CD4-positive, alpha-beta T cell treated with Interleukin-17A for 1 hour (primary cell): Measurements from ENCODE around the gene FNDC3B.
"Not testable (repeated sequence)": the region's sequence is repeated elsewhere in the genome, so short reads cannot be mapped to it uniquely, and the experiment has no call there.

Source experiments
- DNase-seq: peaks from one replicate; pipeline ENCODE4 v3.0.0-alpha.2; 2020

Gene FNDC3B

DNA sequence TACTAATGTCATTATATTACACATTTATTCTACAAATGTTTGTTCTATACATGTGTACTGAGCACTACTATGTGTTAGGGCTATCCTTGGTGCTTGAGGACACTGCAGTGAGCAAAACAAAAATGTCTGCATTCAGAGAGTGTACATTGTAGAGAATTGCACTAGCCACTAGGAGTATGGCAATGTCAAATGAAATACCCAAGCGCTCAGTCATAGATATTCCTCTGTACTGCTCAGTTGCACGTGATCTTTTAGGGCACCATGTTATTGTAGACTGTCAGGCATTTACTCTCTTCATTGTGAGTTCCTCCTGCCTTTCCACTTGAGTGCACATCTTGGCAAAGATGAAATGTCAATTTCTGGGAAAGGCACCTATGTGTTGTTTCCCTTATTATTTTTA, 36.8 kb downstream of the FNDC3B start:
- DNase-seq, result no peak

DNA sequence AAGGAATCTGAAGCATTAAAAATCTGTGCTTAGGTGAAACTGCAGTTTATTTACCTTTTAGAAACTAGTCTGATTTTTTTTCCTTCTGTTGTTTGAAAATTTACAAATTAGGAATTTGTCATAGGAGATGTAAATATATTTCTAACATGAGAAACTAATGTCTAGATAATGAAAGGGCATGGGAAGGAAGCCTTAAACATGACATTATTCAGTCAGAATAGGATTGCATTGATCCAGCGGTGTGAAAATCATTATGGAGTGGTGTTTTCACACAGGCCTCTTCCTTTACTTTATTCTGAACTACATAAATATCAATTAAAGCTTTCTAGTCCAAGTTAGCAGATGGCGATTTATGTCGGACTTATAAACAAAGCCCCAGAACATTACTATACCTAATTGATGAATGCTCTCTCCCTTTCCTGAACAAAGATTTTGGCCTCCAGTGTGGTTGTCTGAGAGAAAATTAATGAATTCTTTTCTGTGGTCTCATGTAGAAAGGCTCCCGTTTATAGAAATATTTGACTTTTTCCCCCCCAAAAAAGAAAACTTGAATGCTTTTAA, 37.9 kb downstream of the FNDC3B start:
- no peak for DNase-seq

DNA sequence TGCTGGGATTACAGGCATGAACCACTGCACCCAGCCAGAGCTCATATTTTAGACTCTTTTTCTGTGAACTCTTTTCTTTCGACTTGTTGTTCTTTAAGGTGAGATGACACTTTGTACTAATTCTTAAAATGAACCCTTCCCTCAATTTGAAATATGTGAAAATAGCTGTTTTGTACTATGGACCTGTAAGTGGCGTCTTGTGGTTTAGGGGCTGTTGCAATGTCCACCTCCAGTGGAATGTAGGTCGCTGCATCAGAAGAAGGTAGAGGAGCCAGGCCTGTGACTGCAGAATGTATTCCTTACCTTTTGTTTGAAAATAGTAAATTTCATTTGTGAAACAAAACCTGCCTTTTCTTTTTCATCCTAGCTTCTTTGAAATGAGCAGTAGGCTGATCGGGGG, 38.9 kb downstream of the FNDC3B start:
- no peak for DNase-seq

DNA sequence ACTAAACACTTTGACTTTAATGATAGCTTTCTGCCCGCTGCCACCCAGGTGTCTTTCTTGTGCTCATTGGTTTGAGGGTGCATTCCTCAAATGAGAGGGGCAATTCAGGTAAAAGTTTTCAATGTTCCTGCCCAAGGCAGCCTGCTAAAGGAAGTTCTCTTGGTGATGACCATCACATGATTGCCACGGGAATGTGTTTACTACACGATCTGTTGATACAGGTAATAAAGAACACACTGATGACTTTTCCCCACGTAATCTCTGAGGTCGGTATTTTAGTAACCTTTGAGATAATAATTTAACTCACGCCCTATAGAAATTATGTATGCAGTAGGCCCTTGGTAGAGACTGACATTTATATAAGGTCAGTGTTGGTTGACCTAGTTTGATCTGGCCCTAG, 39.3 kb downstream of the FNDC3B start:
- DNase-seq, result no peak

DNA sequence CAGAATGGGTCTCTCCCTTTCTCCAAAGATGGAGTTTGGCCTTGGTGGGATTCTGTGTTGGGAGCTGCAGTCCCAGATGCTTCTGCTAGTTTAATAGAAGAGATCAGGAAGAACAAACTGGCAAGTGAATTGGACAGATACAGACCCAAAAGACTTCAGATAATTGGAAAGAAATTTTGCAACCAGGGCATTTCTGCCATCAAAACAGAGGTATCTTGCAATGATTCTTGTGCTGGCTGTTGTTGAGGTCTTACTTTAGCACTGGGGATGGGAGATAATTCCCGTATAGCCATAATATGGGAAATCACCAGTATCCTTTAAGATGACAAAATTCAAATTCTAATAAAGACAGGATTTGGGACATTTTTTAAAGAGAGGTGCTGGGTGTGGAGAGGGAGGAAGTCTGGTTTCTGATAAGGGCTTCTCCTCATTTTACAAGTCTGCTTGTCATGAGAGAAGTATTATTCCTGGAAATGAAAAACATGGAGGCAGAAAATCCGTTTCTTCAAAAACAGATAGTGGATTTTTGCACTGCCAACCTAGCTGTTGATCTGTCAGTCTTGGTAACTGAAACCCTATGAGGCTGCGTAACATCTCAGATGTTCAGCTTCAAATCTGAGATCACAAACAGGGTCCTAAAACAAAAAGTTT, 40.1 kb downstream of the FNDC3B start:
- no peak for DNase-seq

DNA sequence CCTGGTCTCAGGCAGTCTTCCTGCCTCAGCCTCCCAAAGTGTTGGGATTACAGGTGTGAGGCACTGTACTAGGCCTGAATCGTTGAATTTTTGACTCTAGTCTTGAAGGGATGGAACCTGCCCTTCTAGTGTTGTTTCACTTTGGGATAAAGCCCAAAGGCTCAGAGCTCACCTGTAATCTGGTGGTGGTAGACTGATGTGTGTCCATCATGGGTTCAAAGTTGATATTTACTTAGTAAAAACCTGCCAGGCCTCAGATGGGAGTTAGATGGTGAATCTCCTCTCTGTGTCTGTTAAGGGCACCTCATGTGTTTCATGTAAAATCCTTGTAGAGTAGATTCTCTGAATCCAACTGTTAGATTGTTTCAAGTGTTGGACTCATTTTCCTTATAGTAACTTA, 41.1 kb downstream of the FNDC3B start:
- DNase-seq, result no peak

DNA sequence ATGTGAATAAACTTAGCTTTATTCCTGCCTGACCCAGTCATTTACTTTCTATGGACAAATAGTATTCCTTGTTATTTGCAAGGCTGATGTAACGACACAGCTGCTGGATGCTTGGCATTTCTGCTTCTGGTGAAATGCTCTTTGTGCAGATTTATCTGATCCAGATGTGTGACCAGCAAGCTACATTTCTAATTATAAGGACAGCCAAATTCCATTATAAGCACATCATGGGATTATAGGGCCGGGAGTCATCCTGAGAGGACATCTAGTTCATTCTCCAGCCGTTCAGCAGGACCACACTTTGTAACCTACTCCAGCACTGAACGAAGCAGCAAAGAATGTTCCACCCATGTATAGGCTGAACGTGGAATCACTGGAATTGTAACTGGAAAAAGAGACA, 42.9 kb downstream of the FNDC3B start:
- no peak for DNase-seq

DNA sequence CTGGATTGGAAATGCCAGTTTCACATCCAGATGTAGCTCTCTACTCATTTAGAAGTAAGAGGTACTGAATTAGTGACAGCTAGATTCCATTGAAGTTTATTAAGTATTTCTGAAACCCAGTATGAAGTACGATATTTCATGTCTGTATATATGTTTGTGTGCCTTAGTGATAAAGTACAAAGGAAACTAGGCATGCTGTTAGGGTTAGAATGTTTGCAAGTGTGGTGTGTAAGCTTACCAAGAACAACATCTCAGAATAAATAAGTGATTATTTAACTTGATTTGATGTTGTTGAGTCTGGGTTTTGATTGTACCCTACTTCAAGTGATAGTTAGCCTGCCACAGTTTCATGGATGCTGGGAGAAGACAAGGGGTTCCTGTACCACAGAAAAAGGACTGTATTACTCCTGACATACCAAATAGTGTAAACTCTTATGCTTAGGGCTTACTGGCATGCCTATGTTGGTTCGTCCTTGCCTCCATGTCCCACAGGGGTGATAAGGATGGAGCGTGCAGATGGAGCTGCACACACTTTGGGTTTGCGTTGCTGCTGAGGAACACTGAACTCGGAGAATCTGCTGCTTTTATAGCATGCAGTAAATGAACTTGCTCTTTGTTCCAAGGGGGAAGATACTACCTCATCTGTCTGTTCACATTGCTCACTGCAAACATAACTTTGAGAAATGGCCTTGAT, 43.6 kb downstream of the FNDC3B start:
- no peak for DNase-seq

DNA sequence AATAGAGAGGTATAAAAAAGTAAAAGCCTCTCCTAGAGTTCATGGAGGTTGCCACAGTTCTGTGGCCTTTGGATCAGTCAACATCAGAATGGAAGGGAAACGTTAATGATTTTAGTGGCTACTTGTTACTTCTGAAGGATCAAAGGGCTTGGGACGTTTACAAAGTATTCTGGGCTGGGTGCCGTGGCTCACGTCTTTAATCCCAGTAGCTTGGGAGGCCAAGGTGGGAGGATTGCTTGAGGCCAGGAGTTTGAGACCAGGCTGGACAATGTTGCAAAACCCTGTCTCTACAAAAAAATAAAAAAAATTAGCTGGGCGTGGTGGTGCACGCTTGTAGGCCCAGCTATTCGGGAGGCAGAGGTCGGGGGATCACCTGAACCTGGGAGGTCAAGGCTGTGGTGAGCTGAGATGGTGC, 44.6 kb downstream of the FNDC3B start:
- no peak for DNase-seq

DNA sequence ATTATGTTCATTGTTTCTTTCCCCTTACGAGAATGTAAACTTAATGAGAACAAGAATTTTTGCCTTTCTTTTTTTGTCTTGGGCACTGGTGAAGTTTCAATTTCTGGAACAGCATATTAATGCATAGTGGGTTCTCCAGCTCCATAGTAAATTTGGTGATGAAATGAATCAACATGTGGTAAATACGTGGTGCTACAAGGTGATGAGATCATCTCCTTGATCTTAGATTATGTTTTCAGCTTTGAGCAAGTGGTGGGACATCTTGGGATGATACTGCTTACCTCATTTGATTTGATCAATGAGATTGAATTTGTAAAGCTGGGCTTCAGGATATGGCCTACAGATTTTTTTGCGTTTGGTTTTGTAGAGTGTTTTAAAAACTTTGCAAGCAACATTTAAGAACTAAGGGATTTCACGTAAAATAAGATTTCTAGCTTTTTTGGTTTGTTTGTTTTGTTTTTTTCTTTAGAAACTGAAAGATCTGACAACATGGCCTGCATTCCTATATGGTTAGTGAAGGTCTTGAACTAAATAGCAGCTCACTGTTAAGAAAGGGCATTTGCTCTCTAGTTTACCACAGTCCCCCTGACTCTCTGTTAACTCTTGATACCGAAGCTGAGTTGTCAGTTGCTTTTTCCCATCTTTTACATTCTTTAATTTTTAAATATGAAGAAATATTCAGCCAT, 45.6 kb downstream of the FNDC3B start:
- no peak for DNase-seq

DNA sequence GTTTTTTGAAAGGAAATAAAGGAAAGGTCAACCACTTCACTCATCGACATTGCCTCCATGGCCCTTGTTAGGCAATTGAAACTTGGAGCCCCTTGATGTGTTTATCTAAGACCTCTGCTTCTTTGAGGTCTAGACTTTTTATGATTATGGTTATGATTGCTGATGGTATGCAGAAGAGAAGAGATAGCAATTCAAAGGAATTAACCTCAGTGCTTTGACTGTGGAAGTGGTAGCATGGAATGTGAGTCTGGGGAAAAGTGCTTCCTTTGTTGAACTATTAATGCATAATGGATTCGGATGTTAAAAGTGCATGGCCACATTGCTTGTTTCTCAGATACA, 46.1 kb downstream of the FNDC3B start:
- DNase-seq, result no peak

DNA sequence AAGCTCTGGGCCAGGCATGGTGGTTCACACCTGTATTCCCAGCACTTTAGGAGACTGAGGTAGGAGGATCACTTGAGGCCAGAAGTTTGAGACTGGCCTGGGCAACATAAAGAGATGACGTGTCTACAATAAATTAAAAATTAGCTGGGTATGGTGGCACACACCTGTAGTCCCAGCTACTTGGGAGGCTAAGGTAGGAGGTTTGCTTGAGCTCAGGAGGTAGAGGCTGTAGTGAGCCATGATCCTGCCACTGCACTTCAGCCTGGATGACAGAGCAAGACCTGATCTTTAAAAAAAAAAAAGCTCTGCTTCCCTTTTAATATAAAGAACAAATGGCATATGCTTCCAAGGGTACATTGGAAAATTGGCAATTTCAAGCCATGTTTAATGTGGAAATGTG, 46.7 kb downstream of the FNDC3B start:
- no peak for DNase-seq

DNA sequence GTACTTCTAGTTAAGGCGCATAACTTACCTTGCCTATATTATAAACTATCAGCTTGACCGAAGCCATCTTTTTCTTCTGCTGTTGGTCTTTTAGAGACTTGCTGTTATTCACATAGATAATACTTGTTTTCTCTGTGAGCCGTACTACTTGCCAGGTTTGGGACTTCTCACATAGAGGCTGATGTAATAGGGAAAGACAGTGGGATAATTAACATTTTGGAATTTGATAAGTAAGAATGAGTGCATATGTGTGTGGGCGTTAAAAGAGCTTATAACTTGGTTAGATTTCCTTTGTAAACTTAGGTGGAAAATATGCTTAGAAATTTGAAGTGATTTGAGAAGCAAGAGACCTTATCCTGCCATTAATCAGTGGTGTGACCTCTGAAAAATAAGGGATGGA, 47.8 kb downstream of the FNDC3B start:
- no peak for DNase-seq

DNA sequence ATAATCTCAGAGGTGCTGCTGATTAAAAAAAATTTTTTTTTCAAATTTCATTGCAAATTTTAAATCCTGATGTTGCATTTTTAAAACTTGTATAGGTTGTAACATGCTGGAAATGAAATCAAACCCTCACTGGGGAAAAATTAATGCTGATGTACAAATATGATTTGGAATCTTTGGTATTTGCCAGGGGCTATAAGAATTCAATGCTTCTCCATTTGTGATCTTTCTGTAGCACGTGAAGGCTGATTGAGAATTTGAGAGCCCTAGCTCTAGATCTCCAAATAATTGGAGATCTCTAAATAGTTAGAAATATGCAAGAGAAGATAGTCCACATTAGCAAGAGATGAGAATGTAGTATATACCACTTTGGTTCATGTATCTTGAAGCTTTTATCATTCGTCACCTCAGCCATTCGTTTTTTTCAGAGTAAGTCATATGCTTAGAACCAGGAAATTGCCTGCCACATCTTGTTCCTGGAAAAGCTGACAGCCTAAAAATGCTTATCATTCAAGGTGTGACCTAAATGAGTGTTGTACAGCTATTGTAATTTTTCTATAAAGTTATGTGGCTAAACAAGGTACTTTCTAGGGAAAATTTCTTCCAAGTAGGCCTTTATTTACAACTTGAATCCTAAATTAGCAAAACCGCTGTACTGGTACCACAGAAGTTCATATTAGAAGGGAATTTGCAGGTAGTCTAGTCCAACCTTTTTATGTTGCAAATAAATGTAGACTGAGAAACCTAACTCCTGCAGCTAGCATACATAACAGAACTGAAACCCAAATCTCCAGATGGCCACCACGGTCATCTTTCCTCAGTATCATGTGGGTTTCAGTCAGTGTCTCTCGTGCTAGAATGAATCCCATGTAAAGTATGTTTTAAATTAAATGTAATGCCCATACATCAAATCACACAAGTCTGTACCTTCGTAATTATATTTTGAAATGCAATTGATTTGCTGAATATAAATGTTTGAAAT, 48.5 kb downstream of the FNDC3B start:
- peak; percentile 18 for DNase-seq

DNA sequence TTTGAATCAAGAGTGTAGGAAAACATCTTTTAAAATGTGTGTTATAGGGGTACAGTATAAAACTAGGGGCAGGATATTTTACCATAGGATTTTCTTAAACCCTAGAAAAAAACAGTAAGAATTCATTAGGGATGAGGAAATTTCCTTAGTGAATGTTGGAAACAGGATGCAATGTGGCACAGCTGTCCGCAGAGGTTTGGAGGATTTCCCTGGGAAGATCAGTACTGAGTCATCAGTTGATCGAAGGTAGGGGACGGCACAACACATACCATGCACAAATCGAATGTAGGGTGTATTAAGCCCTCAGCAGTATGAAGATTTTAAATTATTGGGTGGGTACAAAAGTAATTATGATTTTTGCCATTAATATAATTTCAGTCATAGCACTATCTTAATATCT, 49.9 kb downstream of the FNDC3B start:
- no peak for DNase-seq

DNA sequence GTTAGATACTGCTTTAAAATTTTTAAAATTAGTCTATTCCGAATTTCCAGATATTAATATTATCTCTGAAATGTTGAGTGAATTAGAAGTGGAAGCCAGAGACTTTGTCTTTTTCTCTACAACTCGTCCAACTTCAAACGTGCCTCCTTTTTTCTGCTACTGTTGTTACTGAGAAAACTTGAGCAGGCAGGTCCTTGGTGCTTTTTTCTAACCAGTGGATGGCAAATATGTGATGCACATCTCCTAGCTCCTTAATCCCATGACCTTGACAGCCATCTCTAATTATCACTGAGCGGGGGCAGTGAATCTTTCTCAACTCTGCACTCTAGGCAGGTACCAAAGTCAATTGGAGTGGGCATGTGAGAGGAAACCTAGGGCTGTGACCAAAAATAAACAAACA, 50.7 kb downstream of the FNDC3B start:
- no peak for DNase-seq

DNA sequence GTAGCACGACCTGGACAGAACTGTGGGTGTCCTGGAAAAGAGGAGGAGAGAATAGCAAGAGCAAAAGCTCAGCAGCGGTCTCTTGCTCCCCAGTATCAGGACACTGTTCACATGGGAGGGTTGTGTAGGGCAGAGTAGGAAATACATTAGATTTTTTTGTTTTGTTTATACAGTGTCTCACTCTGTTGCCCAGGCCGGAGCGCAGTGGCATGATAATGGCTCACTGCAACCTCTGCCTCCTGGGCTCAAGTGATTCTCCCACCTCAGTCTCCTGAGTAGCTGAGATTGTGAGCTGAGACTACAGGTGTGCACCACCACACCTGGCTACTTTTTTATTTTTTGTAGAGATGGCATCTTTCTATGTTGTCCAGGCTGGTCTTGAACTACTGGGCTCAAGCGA, 53.3 kb downstream of the FNDC3B start:
- no peak for DNase-seq

DNA sequence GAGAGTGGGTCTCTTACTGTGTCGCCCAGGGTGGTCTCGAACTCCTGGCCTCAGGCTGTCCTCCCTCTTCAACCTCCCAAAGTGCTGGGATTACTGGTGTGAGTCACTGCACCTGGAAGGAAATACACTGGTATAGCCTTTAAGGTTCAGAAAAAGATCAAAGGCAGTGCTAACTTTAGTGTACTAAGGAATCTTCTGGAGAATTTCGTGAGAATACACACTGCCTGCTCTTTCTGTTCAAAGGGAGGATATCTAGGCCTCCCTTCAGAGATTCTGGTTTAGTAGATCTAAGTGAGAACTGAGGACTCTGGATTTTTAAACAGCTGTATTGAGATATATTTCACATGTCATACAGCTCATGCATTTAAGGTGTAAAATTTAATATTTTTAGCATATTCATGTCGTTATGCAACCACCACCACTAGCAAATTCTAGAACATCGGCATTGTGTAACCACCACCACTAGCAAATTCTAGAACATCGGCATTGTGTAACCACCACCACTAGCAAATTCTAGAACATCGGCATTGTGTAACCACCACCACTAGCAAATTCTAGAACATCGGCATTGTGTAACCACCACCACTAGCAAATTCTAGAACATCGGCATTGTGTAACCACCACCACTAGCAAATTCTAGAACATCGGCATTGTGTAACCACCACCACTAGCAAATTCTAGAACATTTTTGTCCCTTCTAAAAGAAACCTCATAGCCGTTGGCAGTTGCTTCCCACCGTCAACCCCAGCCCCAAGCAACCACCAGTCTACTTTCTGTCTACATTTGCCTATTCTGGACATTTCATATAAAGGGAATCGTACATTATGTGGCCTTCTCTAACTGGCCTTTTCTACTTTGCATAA, 54.4 kb downstream of the FNDC3B start:
- DNase-seq, result not testable (repeated sequence)

DNA sequence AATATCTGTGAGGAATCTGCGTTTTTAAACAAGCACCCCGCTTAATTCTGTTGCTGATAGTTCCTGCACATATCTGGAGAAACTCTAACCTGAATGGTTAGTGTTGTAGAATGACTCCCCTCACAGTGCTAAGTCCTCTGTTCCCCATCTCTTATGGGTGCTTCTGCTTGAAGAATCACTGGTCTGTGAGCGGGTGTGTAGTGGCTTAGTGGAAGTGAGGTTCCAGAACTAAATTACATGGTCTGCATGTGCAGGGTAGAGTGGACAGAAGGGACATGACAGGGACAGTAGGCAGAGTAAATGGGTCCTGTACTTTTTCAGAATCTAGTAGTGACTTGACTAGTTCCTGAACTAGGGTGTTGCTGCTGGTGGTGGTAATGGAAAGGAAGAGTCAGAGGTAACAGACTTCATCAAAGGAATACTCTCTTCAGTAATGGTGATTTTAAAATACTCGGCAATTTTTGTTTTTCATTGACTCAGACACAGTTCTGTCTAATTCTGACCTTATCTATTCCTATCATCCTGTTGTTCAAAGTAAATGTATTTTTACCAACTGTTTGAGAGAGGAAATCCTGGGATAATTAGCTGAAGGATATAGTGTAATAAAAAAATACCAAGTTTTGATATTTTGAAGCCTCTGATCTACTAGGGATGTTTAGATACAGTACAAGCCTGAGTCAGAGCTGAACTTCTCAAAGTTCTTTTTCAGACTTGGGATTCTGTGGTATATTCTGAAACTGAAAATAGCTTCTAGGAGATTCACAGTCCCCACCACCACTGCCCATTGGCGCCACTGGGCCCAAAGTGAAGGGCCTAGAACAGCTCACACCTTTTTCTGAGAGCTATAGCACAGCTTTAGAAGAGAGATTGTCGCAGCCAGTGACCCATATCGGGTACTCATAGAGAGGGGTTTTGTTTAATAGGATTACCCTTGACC, 55.5 kb downstream of the FNDC3B start:
- peak; percentile 18 for DNase-seq

DNA sequence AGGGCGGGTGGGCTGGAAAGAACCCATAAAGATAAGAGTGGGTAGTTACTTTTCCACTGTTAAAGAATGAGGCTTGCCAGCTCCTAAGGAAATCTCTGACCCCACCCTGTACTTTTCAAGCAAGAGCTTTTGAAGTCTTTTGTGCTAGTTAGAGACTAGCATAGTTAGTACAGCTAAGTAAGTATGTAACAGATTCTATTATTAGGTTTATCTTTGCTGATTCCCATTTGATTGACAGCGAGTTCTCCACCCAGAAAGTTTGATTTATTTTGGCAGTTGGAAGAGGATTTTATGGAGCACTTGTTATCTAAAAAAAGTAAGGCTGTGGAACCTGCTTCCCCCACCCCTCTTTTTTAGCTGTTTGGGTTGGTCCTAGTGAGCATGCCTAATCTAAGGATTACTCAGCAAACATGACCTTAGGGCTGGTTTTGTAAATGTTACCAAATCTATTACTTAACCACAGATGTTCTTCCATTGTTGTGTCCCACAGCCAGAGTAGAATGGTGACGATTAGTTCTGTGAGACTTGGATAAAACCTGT, 57.6 kb downstream of the FNDC3B start:
- DNase-seq, result no peak
